GM18873 (cell line): ENCODE results near the gene NYAP2.

Experiments used
- ATAC-seq: cut with Tn5 transposase; IDR thresholded peaks from one replicate; pipeline ENCODE4 v1.9.1; 2021; ENCODE audit warnings: mild to moderate bottlenecking, moderate library complexity, moderate number of reproducible peaks; ENCODE audit not compliant: unreplicated experiment, low FRiP score

Gene NYAP2

DNA sequence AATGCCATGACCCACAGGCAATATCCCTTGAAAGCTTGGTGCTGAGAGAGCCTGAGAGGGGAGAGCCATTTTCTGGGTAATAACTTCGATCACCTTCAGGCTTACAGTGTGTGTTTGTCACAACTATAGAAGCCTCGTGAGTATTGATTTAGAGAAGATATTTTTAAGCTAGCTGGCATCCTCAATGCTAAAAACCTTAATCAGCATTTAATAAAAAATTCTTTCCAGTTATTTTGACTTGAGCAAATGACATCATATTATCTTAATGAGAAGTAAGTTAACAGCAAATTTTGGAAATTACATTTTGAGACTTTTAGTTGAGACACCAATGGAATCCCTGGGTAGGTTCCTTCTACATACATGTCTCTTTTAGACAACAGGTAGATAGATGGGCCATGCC lies 283.7 kb downstream of the NYAP2 start:
- no peak for ATAC-seq

DNA sequence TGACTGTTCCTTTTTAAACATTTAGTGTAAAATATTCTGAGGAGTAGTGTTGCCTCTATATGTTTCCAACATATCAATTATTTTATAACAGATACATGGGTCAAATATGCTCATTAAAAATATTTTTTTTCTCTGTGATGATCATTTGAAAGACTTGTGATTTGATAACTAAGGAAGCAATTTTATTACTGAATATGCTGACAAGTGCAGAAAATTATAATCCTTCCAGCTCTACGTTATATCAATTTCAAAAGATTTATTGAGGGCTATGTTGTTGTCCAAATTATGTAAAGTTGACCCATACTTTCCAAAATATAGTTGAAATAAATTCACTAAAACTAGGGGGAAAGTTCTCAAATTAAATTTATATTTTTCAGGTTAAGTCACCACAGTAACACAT lies 290.6 kb downstream of the NYAP2 start:
- no peak for ATAC-seq

DNA sequence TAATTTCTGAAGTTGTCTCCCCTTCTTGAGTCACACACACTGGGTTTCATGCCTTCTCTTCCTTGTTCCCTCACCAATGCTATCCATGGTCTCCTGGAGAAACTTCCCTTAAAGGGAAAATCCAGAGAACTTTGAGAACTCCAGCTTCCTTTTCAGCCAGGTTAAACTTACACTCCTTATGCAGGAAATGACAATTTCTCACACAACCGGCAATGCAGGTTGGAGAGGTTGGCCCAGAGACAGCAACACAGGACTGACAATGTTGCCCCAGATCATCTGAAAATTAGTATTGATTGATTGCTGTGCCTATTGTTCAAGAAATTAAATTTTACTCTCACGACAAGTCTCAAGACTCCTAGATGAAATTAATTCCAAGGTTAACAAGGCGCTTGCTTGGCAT lies 292.2 kb downstream of the NYAP2 start:
- ATAC-seq: no peak

DNA sequence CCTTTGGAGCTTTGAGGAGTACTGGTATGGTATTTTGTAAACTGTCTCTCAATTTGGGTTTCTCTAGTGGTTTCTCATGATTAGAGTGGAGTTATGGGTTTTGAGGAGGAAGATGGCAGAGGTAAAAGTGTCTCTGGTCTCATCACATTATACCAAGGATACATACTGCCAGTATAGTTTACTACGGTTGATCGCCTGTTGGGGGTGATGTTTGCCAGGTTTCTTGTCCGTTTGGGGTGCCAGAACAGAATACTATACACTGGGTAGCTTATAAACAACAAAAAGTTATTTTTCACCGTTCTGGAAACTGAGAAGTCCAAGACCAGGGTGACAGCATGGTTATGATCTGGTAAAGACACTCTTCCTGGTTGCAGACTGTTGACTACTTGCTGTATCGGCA lies 293.7 kb downstream of the NYAP2 start:
- ATAC-seq: no peak

DNA sequence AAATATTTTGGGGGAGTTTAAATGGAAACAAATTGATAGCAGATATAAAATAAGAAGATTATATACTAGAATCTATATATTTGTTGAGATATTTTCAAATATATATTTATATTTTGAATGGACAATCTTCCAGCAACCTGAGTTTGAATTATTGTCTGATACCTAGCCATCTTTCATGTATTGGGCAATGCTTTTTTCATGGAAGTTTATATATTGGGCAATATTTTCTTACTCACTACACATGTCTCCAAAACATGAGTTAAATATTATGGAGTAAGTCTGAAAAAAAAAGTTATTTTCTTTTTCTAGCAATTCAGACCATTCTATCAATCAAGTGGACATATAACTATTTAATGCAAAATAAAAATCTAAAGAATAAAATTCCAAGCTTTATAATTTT lies 295.2 kb downstream of the NYAP2 start:
- ATAC-seq: no peak

DNA sequence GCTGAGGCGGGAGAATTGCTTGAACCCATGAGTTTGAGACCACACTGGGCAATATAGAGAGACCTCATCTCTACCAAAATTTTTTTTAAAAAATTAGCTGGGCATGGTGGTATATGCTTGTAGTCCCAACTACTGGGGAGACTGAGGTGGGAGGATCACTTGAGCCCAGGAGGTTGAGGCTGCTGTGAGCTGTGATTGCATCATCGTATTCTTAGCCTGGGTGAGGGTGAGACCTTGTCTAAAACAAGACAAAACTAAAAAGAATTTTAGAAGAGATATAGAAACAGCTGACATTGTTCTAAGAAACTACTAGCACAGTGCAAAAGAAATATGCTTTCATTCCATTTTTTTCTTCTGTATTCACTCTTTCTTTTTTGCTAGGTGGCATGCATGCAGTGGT lies 298.4 kb downstream of the NYAP2 start:
- no peak for ATAC-seq
